ENCODE measurements around the gene MFAP3.

MFAP3 gene

DNA sequence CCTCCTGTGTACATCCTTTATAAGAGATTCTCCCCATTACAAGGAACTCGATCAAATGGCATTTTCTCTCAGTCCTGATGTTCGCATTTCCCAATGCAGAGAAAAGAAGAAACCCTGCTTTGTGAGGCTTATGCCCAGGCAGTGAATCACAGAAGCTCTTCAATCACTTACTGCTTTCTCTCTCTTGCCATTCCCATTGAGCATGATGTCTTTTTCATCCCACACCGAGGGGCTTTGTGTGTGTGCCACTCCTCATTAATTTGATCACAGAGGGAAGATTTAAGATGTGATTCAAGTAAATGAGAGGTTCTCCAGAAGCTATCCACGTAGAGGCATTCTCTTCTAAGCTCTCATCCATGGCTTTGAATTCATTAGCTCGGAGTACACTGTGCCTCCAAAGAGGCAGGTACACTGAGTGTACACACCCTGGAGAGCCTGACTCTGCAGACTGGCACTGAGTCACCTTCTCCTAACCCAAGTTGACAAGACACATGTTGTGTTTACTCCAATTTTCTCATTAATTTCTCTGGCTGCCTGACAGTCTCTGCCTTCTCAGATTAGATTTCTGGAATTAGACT lies 45.4 kb downstream of the MFAP3 start:
- TF ChIP-seq, protein P1, sequence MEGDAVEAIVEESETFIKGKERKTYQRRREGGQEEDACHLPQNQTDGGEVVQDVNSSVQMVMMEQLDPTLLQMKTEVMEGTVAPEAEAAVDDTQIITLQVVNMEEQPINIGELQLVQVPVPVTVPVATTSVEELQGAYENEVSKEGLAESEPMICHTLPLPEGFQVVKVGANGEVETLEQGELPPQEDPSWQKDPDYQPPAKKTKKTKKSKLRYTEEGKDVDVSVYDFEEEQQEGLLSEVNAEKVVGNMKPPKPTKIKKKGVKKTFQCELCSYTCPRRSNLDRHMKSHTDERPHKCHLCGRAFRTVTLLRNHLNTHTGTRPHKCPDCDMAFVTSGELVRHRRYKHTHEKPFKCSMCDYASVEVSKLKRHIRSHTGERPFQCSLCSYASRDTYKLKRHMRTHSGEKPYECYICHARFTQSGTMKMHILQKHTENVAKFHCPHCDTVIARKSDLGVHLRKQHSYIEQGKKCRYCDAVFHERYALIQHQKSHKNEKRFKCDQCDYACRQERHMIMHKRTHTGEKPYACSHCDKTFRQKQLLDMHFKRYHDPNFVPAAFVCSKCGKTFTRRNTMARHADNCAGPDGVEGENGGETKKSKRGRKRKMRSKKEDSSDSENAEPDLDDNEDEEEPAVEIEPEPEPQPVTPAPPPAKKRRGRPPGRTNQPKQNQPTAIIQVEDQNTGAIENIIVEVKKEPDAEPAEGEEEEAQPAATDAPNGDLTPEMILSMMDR (IDR thresholded peaks at IDR 0.05; ENCODE audit: borderline replicate concordance, control extremely low read depth, extremely low read depth, insufficient read depth, missing control alignments): no peak
- no peak for DNase-seq (ENCODE audit: low spot score)
- in situ Hi-C loops (cut with MboI; ENCODE audit: low sequenced_read_pairs, unreplicated experiment): no loop called here

DNA sequence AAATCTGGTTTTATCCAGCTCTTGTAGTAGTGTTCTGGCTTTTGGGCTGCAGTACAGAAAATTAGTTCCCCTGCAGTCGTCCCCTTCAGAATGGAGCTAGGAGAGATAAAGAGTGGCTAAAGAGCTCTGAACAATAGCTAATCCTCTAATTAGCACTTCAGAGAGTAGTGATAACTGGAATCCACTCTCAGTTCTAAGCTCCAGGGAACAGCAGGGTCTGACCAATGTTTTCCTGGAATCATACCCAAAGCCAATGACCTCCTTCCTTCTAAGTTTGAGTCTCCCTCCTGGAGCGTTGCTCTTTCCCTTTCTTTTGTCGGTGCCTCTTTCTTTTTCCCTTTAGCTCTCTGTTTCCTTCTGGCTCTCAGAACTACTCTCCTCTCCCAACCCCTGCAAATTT lies 47.4 kb downstream of the MFAP3 start:
- DNase-seq (ENCODE audit: low spot score): no peak
- in situ Hi-C loops (cut with MboI; ENCODE audit: low sequenced_read_pairs, unreplicated experiment): no loop called here

DNA sequence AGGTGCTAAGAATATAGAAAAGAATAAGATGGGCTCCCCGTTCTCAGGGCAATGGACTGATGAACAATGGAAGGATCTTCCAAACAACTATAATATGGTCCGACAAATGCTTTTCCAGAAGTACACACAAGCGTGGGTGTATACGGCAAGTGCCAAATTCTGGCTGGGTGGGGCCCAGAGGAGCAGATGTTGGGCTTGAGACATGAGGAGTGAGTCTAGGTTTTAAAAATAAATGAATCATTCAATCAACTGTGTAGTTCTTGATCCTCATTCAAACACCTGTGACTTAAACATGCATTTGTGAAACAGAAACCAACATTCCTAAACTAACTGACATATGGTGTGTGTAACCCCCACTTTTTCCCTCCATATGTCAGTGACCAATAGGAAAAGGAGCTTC lies 47.9 kb downstream of the MFAP3 start:
- in situ Hi-C loops (cut with MboI; ENCODE audit: low sequenced_read_pairs, unreplicated experiment): no loop called here
- TF ChIP-seq, protein P1 (IDR thresholded peaks at IDR 0.05; ENCODE audit: borderline replicate concordance, control extremely low read depth, extremely low read depth, insufficient read depth, missing control alignments): no peak
- DNase-seq (ENCODE audit: low spot score): no peak

More for the DNA sequence above, 47.4 kb downstream of the MFAP3 start:
- TF ChIP-seq, protein P1 (IDR thresholded peaks at IDR 0.05; ENCODE audit: borderline replicate concordance, control extremely low read depth, extremely low read depth, insufficient read depth, missing control alignments): no peak

DNA sequence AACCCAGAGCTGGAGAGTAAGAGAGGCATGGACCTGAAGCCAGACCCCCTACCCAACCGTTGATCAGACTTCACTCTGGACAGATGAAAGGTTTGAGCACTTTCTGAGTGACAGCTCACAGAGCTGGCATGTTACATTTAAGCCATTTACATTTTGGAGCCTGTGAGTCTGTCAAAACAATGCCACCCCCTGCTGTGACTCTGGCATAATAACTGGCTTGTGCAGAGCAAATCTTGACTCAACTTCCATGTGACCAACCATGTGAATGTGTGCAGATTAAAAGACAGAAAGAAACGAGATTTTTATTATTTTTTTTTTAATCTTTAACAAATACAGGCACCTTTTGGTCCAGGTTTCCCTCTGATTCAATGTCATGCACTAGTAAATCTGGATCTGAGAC lies 48.5 kb downstream of the MFAP3 start:
- TF ChIP-seq, protein P1 (IDR thresholded peaks at IDR 0.05; ENCODE audit: borderline replicate concordance, control extremely low read depth, extremely low read depth, insufficient read depth, missing control alignments): no peak
- no peak for DNase-seq (ENCODE audit: low spot score)
- in situ Hi-C loops (cut with MboI; ENCODE audit: low sequenced_read_pairs, unreplicated experiment): no loop called here

DNA sequence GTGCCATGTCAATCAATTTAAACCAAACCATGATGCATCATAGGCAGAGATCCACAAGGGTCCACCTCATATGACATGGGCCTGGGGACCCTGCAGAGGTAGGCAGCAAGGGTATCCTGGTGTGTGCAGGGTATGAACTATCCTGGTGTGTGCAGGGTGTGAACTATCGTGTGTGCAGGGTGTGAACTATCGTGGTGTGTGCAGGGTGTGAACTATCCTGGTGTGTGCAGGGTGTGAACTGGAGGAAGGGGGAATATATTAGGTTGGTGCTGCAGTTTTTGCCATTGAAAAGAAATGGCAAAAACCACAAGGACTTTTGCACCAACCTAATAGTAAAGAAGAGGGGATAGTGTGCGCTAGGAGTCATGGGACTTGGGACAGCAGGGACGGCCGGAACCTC lies 50.0 kb downstream of the MFAP3 start:
- TF ChIP-seq, protein P1 (IDR thresholded peaks at IDR 0.05; ENCODE audit: borderline replicate concordance, control extremely low read depth, extremely low read depth, insufficient read depth, missing control alignments): no peak
- in situ Hi-C loops (cut with MboI; ENCODE audit: low sequenced_read_pairs, unreplicated experiment): no loop called here
- no peak for DNase-seq (ENCODE audit: low spot score)

DNA sequence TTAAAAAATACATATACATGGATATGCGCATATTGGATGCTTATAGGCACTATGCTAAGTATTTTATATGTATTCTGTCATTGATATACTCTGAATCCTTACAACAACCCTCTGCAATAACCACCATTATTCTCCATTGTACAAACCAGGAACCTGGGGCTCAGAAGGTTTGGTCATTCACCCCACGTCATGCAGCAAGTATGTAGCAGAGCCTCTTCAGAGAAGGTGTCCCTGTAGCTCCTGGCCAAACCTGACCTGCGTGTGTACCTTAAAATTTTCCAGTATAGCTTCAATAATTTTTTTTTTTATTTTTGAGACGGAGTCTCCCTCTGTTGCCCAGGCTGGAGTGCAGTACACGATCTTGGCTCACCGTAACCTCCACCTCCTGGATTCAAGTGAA lies 51.9 kb downstream of the MFAP3 start:
- in situ Hi-C loops (cut with MboI; ENCODE audit: low sequenced_read_pairs, unreplicated experiment): no loop called here
- TF ChIP-seq, protein P1 (IDR thresholded peaks at IDR 0.05; ENCODE audit: borderline replicate concordance, control extremely low read depth, extremely low read depth, insufficient read depth, missing control alignments): no peak
- no peak for DNase-seq (ENCODE audit: low spot score)

Data from GM13976 (cell line).